ENCODE data around the gene PLA1A. TPM values are rescaled to one million over a fixed set of nuclear protein-coding genes. Genes with fewer than 3 reads are reported as not detected.
A peak's percentile ranks its signal among the peaks of the same experiment; 100 is the strongest.

PLA1A gene
- total and polyA plus RNA-seq, 2 donors (not counting 1 experiment from before 2014, with no cell fraction given), result 0.27 to 0.28 TPM

DNA sequence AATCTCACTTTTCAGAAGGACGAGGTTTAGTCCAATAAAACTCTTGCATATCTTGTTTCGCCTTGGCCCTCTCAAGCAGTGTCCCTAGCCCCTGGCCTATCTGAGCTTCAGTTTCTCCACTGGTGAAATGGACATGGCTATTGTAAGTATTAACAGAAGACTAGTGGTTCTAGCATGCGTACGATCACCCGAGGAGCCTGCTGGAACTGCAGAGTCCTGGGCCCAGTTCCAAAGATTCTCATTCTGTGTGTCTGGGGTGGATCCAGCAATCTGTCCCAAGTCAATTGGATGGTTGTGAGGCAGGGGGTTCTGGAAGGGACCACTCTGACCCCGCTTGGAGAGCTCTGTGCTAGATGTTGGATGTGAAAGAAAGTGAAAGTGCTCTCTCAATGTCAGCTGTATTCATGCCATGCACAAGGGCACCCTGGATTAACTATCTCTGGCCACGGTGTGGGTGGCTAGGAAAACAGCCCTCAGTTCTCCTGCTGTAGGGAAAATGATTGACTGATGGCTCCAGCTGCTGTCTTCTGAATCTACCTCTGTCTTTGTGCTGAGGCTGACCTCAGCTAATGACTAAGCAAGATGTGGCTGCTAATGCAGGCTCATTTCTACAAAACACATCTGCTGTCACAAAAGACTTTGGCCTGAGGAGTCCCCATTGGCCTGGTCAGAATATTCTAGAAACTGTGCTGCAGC, 1.9 kb upstream of the PLA1A start:
- intact Hi-C loops (cut with micrococcal nuclease), result loop anchor here (5.0 kb wide), 1 partner anchor 38 kb away; the partner anchor contains the start of gene CD80
- Histone ChIP-seq H3K27me3 (replicated peaks in 1 of 4; ENCODE audit: control extremely low read depth in 1 of 4, control insufficient read depth in 3 of 4, insufficient read depth in 4 of 4, low read length in 3 of 4) (no peaks in the 10 kb centered on the region), H3K36me3 (replicated peaks in 1 of 2; ENCODE audit: control extremely low read depth in 1 of 2, control insufficient read depth in 1 of 2, extremely low read depth in 1 of 2, insufficient read depth in 2 of 2, low read length in 1 of 2) (no peaks in the 10 kb centered on the region), H3K27ac (ENCODE audit: low read length in 2 of 2) (no peak overlapping the region), H3K9me3 (ENCODE audit: control extremely low read depth in 1 of 3, control insufficient read depth in 2 of 3, insufficient read depth in 1 of 3, low read length in 2 of 3) (no peaks in the 10 kb centered on the region), H2AFZ (ENCODE audit: insufficient read depth, low read depth, low read length, poor library complexity, severe bottlenecking) (peak overlapping the region; percentile 29), H3K9ac (ENCODE audit: low read length) (no peak overlapping the region), H3K4me3 (ENCODE audit: control extremely low read depth in 1 of 5, extremely low read depth in 1 of 5, insufficient read depth in 1 of 5, low read depth in 2 of 5, low read length in 4 of 5) (no peak overlapping the region), H3K79me2 (ENCODE audit: control insufficient read depth, insufficient read depth, low read length) (no peaks in the 10 kb centered on the region), H3K4me2 (replicated peaks; ENCODE audit: low read depth, low read length, poor library complexity, severe bottlenecking) (peak overlapping the region; percentile 13), H3K4me1 (ENCODE audit: control insufficient read depth in 2 of 2, insufficient read depth in 2 of 2, low read length in 2 of 2) (peaks cover 7 to 15% of the 10 kb centered on the region in 2 donors), H4K20me1 (ENCODE audit: control insufficient read depth, insufficient read depth, low read length, poor library complexity, severe bottlenecking) (no peaks in the 10 kb centered on the region)
- Mint-ChIP-seq H3K4me1 (peaks cover 35% of the 10 kb centered on the region), H3K4me3 (no peak overlapping the region), H3K9me3 (ENCODE audit: insufficient read depth) (no peaks in the 10 kb centered on the region), H3K27me3 (no peaks in the 10 kb centered on the region), H3K27ac (no peak overlapping the region)
- POLR2A ChIA-PET, result no interaction called here
- WGBS (ENCODE audit: insufficient coverage), result 77% methylated on average over 5 of the region's 7 CpGs
- CTCF ChIA-PET, result no interaction called here
- TF ChIP-seq, protein P1, sequence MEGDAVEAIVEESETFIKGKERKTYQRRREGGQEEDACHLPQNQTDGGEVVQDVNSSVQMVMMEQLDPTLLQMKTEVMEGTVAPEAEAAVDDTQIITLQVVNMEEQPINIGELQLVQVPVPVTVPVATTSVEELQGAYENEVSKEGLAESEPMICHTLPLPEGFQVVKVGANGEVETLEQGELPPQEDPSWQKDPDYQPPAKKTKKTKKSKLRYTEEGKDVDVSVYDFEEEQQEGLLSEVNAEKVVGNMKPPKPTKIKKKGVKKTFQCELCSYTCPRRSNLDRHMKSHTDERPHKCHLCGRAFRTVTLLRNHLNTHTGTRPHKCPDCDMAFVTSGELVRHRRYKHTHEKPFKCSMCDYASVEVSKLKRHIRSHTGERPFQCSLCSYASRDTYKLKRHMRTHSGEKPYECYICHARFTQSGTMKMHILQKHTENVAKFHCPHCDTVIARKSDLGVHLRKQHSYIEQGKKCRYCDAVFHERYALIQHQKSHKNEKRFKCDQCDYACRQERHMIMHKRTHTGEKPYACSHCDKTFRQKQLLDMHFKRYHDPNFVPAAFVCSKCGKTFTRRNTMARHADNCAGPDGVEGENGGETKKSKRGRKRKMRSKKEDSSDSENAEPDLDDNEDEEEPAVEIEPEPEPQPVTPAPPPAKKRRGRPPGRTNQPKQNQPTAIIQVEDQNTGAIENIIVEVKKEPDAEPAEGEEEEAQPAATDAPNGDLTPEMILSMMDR (IDR thresholded peaks at IDR 0.05), result no peak
- TF ChIP-seq EZH2 (IDR thresholded peaks at IDR 0.05; ENCODE audit: borderline replicate concordance, insufficient read depth, low read depth, low read length, poor library complexity, severe bottlenecking), result no peak
- DNase-seq (no peak), ATAC-seq (ENCODE audit: low read depth) (no peak)

DNA sequence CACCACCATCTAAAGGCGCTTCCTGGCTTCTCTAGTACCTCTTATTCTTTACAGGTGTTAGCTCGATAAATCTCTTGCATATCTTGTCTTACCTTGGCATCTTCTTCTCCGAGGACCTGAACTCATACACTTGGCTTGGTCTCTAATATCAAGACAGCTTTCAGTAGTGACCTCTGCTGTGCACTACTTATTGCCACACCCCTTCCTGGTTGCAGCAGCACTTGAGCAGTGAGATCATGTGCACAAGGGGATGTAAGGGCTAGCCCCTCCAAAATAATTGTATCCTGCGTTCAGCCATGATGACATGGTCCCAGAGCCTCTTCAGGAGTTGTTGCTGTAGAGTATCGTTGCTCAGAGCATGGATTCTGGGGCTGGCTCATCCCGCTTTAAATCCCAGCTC, 1.3 kb upstream of the PLA1A start:
- Mint-ChIP-seq H3K4me3 (peak overlapping the region; percentile 1), H3K27ac (no peak overlapping the region), H3K4me1 (peaks cover 37% of the 10 kb centered on the region), H3K9me3 (ENCODE audit: insufficient read depth) (no peaks in the 10 kb centered on the region), H3K27me3 (no peaks in the 10 kb centered on the region)
- Histone ChIP-seq H3K4me2 (replicated peaks; ENCODE audit: low read depth, low read length, poor library complexity, severe bottlenecking) (peak overlapping the region; percentile 4), H3K27me3 (replicated peaks in 1 of 4; ENCODE audit: control extremely low read depth in 1 of 4, control insufficient read depth in 3 of 4, insufficient read depth in 4 of 4, low read length in 3 of 4) (no peaks in the 10 kb centered on the region), H3K4me1 (ENCODE audit: control insufficient read depth in 2 of 2, insufficient read depth in 2 of 2, low read length in 2 of 2) (peaks cover 7 to 15% of the 10 kb centered on the region in 2 donors), H4K20me1 (ENCODE audit: control insufficient read depth, insufficient read depth, low read length, poor library complexity, severe bottlenecking) (no peaks in the 10 kb centered on the region), H2AFZ (ENCODE audit: insufficient read depth, low read depth, low read length, poor library complexity, severe bottlenecking) (peak overlapping the region; percentile 29), H3K4me3 (ENCODE audit: control extremely low read depth in 1 of 5, extremely low read depth in 1 of 5, insufficient read depth in 1 of 5, low read depth in 2 of 5, low read length in 4 of 5) (no peak overlapping the region), H3K9me3 (ENCODE audit: control extremely low read depth in 1 of 3, control insufficient read depth in 2 of 3, insufficient read depth in 1 of 3, low read length in 2 of 3) (no peaks in the 10 kb centered on the region), H3K9ac (ENCODE audit: low read length) (no peak overlapping the region), H3K79me2 (ENCODE audit: control insufficient read depth, insufficient read depth, low read length) (no peaks in the 10 kb centered on the region), H3K36me3 (replicated peaks in 1 of 2; ENCODE audit: control extremely low read depth in 1 of 2, control insufficient read depth in 1 of 2, extremely low read depth in 1 of 2, insufficient read depth in 2 of 2, low read length in 1 of 2) (no peaks in the 10 kb centered on the region), H3K27ac (ENCODE audit: low read length in 2 of 2) (no peak overlapping the region)
- no peak for ATAC-seq (ENCODE audit: low read depth)
- TF ChIP-seq, protein P1 (IDR thresholded peaks at IDR 0.05), result no peak
- no peak for TF ChIP-seq EZH2 (IDR thresholded peaks at IDR 0.05; ENCODE audit: borderline replicate concordance, insufficient read depth, low read depth, low read length, poor library complexity, severe bottlenecking)
- 80% methylated on average over 5 of the region's 6 CpGs for WGBS (ENCODE audit: insufficient coverage)
- ChIA-PET POLR2A (interaction anchor here (0.6 kb wide), 1 partner anchor 33 kb away, joined by 4 read pairs; no protein-coding TSS in a partner anchor), CTCF (no interaction called here)
- intact Hi-C loops (cut with micrococcal nuclease), result loop anchor here (5.0 kb wide), 1 partner anchor 39 kb away; the partner anchor contains the start of gene CD80
- no peak for DNase-seq
